ENCODE results near the gene RAC3.

The RAC3 gene

DNA sequence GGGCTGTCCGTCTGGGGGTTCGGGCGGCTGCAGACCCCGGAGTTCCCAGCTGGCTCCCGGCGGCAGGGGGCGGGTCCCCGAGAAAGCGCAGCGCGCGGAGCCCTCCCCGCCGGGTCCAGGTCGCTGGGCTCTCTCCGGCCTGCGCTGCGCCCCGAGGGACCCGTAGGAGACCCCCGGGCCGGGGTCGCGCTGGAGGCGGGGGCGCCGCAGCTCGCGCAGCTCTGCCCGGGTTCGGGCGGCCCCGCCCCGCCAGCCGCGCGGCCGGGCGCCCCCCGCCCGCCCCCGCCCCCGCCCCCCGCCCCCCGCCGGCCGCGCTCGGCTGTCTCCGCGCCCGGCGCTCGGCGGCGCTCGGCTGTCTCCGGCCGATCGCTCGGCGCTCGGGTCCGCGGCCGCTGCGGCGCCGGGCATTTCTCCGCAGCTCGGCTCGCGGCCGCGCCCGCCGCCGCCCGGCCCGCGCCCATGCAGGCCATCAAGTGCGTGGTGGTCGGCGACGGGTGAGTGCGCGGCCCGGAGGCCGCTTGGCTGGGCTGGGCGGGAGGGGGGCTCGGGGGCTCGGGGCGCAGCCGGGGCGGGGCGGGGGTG, at the start of gene RAC3:
Gene RAC3 (plus strand): TSS at position 376 of the 582 bp plus-strand sequence. CDS start 84 bp downstream, at position 460.
- TF ChIP-seq, protein P1, sequence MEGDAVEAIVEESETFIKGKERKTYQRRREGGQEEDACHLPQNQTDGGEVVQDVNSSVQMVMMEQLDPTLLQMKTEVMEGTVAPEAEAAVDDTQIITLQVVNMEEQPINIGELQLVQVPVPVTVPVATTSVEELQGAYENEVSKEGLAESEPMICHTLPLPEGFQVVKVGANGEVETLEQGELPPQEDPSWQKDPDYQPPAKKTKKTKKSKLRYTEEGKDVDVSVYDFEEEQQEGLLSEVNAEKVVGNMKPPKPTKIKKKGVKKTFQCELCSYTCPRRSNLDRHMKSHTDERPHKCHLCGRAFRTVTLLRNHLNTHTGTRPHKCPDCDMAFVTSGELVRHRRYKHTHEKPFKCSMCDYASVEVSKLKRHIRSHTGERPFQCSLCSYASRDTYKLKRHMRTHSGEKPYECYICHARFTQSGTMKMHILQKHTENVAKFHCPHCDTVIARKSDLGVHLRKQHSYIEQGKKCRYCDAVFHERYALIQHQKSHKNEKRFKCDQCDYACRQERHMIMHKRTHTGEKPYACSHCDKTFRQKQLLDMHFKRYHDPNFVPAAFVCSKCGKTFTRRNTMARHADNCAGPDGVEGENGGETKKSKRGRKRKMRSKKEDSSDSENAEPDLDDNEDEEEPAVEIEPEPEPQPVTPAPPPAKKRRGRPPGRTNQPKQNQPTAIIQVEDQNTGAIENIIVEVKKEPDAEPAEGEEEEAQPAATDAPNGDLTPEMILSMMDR (IDR thresholded peaks at IDR 0.05), result no peak

DNA sequence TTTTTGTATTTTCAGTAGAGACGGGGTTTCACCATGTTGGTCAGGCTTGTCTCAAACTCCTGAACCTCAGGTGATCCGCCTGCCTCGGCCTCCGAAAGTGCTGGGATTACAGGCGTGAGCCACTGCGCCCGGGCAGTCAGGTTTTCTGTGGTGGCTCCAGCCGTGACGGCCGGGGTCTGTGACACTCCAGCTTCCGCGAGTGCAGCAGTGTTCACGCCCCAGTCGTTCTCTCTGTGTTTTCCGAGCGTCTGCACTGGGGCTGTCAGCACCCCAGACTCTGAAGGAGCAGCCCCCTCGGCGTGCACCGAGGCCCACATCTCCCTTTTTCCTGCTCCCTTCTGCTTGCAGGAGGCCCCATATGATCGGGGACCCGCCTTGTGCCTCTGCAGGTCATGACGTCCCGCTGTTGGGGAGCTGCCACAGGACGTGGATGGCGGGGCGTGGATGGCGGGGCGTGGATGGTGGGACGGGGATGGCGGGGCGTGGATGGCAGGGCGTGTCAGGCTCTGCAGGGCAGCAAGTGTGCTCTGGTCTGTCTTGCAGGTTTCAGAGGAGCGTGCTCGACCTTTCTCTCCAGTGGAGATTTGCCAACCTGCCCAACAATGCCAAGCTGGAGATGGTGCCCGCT, 48.4 kb upstream of the RAC3 start:
- TF ChIP-seq, protein P1 (IDR thresholded peaks at IDR 0.05), result no peak

DNA sequence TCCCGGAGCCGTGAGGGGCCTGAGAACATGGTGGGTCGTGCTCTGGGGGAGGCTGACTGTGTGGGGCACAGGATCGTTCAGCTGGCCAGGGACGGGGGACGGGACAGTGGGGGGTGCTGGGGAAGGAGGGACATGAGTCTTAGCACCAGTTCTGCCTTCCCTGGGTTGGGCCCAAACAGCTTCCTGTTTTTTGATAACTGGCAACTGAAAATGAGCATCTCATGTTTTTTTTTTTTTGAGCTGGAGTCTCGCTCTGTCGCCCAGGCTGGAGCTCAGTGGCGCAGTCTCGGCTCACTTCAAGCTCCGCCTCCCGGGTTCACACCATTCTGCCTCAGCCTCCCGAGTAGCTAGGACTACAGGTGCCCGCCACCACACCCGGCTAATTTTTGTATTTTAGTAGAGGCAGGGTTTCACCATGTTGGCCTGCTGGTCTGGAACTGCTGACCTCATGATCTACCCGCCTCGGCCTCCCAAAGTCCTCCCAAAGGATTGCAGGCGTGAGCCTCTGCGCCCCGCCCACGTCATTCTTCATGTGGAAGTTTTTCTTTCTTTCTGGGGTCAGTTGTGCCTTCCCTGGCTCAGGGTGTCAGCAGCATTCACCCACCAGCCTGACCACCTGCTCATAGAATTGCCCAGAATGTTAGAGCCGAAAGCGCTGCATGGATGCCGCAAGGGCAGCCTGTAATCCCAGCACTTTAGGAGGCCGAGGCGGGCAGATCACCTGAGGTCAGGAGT, 47.7 kb upstream of the RAC3 start:
- TF ChIP-seq, protein P1 (IDR thresholded peaks at IDR 0.05), result no peak

GRCh38 chr17:81984773-81985410, 46.6 kb upstream of the RAC3 start:
- TF ChIP-seq, protein P1 (IDR thresholded peaks at IDR 0.05), result no peak

- TF ChIP-seq, protein P1 (IDR thresholded peaks at IDR 0.05), result no peak
These were observed 44.9 kb upstream of the RAC3 start for GRCh38 chr17:81986606-81987005.

GRCh38 chr17:81987161-81987770, 44.2 kb upstream of the RAC3 start:
- TF ChIP-seq, protein P1 (IDR thresholded peaks at IDR 0.05), result no peak
